GM12874 (cell line): ENCODE results near the gene KIF26B.

Source experiments
- CTCF ChIP-seq: IDR thresholded peaks from 2 replicates; pipeline ENCODE4 v1.5.1; 2011; ENCODE audit warnings: low read depth, mild to moderate bottlenecking, control low read depth, low read length, moderate library complexity; ENCODE audit not compliant: insufficient read depth

KIF26B gene

GRCh38 chr1:245398180-245398579 is 243.4 kb downstream of the KIF26B start:
- no peak for TF ChIP-seq CTCF

GRCh38 chr1:245401881-245402587 is 247.2 kb downstream of the KIF26B start:
- TF ChIP-seq CTCF: no peak

GRCh38 chr1:245404527-245404926 is 249.7 kb downstream of the KIF26B start:
- no peak for TF ChIP-seq CTCF

- TF ChIP-seq CTCF: no peak
Measured at GRCh38 chr1:245404952-245405351, 250.2 kb downstream of the KIF26B start.

- no peak for TF ChIP-seq CTCF
Measured at GRCh38 chr1:245406426-245406825, 251.6 kb downstream of the KIF26B start.

- no peak for TF ChIP-seq CTCF
Measured at GRCh38 chr1:245407983-245408382, 253.2 kb downstream of the KIF26B start.

- no peak for TF ChIP-seq CTCF
Measured at GRCh38 chr1:245409341-245410195, 254.8 kb downstream of the KIF26B start.
